ENCODE measurements around the gene IRAK2.
"Not testable (repeated sequence)": the region's sequence is repeated elsewhere in the genome, so short reads cannot be mapped to it uniquely, and the experiment has no call there.

Gene IRAK2

DNA sequence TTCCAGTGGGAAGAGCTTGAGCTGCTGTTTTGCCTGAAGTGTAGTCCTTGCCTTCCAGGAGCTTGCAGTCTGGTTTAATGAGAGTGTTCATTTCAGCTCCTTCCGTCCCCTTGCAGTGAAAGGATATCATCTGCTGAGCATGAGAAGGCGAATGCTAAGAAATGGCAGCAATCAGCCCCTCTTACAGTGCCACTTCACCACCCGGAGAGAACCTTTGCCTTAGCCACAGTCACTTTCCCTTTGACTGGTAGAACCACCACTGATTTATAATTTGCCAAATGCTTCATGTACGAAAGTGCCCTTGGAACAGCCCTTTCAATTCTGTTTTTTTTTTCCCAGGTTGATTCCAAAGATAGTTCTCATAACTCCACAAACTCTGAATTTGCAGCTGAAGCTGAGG, 95.1 kb downstream of the IRAK2 start:
- DNase-seq, result no peak

DNA sequence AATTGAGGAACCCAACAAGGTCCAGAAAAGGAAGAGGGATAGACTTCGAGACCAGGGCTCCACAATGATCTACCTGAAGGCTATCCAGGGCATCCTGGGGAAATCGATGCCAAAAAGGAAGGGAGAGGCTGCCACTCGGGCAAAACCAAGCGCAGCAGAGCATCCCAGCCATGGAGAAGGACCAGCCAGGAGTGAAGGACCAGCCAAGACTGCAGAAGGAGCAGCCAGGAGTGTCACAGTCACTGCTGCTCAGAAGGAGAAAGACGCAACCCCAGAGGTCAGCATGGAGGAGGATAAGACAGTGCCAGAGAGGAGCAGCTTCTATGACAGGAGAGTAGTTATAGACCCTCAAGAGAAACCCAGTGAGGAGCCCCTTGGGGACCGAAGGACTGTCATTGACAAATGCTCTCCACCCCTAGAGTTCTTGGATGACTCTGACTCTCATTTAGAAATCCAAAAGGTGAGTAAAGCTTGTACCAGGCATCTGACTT, 95.5 kb downstream of the IRAK2 start:
- DNase-seq, result no peak

DNA sequence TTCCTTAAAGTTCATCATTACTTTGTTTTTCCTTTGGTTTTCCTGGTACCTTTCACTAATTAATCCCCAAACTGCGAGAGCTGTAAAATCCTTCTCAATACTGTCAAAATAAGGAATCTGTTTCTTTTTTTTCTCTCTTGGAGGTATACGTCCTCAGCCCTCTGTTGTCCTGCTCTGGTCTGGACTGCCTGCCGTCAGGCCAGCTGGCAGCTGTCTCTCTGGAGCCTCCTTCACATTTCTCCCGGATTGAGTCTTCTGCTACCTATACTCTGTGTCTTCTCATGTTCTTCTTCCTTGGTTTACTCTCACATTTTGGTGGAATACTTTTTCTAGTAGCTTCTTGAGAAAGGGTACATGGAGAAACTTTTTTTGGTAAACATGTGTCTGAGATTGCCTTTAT, 97.3 kb downstream of the IRAK2 start:
- no peak for DNase-seq

DNA sequence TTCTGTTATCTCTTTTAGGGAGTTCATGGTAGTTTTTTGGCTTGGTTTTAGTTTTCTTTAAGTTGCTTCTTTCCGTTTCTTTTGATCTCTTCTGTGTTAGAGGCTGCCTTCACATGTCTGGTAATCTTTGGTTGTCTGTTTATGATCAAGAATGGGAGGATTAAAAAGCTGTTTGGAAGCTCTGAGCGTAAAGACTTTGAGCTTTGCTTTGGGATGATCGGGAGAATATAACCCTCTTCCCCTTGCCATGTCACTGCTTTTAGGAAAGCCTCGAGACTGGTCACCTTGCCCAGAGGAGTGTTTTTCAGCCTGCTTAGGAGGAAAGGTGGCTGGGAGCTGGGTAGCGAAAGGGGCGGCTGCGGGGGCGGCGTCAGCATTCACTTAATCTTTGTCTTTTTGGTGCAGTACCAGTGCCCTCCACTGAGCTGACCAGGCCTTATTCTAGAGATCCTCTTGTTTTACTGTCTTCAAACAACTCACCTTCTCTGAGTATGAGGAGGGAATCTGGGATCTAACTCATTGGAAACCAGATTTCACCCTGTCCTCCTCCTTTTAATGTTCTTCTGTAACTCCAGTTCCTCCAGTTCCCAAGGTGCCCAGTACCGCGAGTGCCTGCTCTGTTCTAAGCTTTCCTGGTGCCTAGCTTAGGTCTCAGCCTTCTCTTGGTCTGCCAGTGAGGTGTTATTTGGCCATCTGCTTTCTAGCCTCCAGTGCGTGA, 99.1 kb downstream of the IRAK2 start:
- no peak for DNase-seq

DNA sequence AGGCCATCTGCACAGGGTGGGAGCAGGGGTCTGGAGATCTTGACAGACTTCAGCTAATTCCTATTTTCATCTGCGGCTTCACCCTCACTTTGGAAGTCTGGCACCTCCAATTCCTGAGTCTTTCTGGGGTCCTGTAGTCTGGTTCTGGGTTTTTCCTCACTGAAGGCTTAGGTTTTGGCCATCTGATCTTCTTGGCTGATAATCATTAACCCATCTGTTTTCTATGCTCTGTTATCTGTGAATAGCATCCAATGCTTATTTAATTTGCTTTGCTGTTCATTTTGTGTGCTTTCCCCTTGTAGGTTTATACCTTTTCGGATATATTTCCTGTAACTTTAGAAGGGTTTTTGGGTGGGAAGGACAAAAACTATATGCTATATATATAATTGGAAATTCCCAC, 101.1 kb downstream of the IRAK2 start:
- DNase-seq, result no peak

DNA sequence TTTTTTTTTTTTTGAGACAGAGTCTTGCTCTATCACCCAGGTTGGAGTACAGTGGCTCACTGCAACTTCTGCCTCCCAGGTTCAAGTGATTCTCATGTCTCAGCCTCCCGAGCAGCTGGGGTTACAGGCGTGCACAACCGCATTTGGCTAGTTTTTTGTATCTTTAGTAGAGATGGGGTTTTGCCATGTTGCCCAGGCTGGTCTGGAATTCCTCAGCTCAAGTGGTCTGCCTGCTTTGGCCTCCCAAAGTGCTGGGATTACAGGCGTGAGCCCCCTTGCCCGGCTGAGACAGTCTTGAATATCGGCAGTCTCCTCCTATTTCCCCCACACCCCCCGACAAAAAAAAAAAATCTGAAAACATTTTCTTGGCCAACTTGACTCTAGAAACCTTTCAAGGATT, 102.2 kb downstream of the IRAK2 start:
- not testable (repeated sequence) for DNase-seq

DNA sequence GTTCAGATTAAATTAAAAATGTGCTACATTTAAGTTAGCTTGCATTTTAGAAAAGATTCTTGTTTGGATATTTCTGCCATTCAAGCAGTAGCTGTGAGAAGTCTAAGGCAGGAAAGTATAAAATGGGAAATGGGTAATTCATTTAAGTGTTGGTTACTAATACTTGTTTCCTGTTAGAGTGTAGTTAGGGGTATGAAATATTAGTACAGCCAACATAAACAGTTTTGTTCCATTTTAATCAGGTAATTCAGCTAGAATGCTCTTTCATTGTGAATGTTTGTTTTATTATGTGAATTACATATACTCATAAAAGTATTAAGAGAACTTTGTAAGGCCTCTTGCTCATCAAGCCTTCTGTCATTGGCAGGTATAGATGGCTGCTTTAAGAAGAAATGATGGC, 103.4 kb downstream of the IRAK2 start:
- no peak for DNase-seq

DNA sequence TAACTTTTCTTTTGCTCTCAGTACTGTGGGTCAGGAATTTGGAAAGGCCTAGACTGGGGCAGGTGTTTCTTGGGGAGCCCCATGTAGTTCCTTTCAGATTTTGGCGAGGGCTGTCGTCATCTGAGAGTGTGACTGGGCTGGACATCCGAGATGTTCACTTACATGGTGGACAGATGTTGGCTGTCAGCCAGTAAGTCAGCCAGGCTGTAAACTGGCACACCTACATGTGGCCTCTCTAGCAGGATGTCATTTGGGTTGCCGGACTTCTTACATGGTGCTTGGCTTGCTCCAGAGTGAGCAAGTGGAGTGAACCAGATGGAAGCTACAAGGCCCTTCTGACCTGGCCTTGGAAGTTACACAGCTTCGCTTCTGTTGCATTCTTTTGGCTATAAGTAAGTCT, 104.2 kb downstream of the IRAK2 start:
- DNase-seq, result no peak

DNA sequence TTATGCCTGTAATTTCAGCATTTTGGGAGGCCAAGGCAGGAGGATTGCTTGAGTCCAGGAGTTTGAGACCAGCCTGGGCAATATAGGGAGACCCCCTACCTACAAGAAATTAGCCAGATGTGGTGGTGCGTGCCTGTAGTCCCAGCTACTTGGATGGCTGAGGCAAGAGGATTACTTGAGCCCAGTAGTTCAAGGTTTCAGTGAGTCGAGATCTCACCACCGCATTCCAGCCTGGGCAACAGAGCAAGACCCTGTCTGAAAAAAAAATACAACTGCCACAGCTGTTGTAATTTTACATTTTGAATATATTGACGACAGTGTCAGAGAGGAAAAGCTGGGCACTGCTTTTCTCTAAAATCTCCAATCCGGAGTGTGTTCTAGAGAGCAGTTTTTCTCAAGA, 104.7 kb downstream of the IRAK2 start:
- DNase-seq, result no peak

DNA sequence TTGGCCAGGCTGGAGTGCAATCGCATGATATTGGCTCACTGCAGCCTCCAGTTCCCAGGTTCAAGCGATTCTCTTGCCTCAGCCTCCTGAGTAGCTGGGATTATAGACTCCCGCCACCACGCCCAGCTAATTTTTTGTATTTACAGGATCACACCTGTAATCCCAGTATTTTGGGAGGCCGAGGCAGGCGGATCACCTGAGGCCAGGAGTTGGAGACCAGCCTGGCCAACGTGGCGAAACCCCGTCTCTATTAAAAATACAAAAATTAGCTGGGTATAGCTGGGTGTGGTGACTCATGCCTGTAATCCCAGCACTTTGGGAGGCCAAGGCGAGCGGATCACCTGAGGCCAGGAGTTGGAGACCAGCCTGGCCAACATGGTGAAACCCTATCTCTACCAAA, 107.8 kb downstream of the IRAK2 start:
- DNase-seq, result not testable (repeated sequence)

DNA sequence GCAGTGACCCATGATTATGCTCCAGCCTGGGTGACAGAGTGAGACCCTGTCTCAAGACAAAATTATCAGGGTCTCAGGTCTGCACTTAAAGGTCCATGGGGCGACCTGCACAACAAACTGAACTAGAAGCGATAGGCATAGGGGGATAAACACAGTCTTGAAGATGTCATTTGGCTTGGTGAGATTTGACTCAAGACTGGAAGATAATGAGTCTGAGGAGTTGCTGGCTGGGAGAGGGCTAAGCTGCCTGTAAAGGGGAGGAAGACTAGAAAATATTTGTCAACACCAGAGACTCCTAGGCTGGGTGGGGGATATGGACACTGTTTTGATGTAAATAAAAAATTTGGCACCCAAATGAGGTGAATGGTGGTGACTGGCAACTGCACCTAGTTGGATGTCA, 108.3 kb downstream of the IRAK2 start:
- DNase-seq, result no peak

DNA sequence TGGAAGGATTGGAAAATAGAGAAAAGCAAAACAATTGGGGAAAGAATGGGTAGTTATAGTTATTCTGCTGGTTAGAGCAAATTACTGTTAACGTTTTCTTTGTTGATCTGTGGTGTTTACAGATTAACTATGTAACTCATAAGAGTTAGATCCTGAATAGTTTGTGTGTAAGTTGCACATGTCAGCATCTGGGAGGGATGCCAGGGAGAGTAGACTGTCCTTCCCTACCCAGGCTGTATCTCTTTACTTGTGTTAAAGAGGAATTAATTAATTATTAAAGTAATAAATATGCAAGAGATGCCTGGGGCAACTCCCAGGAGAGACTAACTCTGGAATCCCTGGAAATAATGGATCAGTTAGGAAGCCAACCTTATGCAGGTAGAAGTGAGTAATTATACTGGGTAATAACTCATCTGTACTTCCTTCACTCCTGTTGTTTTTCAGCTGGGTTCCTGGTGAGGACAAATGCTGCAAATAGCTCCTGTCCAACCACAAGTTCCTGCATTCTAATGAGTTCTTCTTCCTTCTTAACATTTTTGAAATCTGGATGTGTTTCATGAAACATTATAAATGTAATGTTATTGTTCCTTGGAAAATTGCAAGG, 109.1 kb downstream of the IRAK2 start:
- no peak for DNase-seq

DNA sequence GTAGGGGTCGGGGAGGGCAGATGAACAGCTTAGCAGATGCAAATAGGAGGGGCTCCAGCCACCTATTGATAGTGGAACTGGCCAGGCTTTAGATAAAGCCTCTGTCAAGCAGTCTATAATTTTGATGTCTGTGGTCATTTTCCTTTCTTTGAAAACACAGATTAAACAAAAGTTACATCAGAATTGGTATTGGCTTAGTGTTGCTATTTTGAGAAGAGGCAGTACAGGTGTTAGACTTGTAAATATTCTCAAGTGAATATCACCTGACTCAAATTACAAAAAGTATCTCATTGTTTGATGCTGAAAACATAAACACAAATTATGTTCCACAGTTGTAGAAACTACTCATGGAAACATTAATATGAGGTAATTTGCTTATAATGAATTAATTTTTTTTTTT, 109.9 kb downstream of the IRAK2 start:
- DNase-seq, result no peak

DNA sequence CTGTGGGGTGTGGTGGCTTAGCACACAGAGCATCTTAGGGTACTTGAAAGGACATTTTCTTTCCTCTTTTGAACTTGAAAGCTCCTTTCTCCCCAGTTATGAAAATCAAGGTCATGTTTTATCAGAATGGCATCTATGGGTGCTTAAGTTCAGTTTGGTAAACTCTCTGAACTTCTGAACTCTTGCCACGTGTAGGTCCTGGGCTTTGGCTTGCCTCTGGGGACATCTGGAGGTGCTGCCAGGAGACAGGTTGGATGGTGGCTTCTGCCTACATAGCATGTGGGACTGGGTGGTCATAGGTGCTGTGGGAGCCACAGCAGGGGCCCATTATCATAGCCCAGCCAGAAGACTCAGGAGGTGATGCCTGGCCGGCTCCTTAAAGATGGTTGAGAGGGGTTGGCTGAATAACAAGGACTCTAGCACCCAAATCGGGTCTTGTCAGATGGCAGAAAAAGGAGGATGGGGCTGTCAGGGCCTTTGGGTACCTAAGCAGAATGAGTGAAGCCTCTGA, 112.5 kb downstream of the IRAK2 start:
- DNase-seq, result no peak

DNA sequence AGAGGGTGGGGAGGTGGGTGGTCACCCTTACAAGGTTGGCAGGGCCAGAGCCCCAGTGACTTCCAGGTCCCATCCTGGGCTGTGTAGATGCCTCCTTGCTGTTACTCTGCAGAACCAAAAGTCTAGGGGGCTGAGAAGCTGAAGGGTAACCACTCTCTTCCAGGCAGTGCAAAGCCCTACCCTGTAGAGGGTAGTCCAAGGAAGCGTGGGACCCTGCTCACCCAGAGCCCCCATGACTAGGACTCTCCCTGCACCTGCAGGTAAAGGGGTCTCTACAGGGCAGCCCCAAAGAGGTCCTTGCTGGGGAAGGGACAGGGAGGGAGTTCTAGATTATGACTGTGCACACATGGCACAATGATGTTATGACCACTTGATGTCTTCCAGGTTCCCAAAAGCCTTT, 113.8 kb downstream of the IRAK2 start:
- no peak for DNase-seq

DNA sequence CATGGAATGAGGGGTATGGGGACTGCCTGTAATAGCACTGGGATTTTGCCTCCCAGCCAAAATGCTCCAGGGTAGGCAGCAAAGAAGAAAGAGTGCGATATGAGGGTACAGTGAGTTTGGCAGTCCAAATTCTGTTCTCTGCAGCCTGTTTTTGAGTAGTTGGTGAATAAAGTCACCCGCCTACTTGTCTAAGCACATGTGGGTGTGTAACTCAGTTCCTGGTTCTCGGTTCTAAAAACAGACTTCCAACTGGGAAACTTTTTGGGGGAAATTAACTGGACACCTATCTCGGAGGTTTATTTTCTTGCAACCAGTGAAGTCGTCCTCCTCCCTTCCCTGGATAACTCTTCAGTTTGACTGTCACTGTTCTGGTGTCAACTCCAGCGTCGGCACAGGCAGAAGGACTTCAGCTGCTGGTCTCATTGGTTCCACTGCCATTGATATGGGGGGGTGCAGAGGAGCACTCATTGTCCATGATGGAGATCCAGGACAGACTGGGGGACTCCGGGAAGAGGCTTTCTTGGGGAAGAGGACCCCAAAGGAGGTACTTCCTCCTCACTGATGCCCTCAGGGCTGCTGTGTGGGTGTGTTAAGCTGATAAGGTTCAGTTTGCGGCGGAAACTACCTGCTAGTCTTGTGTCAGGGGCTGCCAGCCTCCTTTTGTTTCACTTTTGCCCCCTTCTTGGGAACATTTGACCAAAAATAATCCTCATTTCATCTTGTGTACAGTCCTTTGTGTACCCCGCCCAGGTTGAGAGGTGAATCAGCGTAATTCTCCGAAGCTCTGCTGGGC, 114.9 kb downstream of the IRAK2 start:
- no peak for DNase-seq

DNA sequence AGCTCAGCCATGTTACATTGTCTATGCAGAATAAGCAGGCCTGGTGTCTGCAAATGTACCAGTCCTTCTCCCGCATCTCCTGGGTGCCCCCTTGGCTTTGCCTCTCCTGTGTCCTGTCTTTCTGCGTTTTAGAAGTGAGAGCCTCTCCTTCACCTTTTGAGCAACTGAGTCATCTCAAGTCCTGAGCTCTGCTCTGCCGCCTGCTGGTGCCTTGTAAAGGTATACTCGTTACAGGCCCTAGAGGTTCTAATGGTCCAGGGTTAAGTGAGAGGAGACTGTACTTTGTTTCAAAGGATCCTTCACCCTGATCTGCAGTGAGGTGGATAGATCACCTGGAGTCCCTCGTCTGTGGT, 115.4 kb downstream of the IRAK2 start:
- no peak for DNase-seq

DNA sequence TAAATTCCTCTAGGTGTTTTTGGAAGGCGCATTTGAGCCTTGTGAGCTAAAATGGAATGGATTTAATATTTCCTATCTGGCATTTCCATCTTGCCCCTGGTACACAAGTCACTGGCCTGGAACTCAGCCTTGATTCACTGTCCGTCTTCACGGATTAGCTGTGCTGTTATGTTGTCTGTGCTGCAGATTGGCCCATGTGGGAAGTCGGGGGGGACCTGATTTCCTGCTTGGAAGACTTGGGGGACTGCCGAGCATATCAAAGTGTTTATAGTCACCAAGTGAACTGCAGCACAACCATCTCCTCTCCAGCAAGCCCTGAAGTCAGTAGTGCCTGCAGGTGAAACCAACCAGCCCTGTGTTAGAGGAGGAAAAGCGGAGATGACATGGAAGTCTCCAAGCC, 115.9 kb downstream of the IRAK2 start:
- DNase-seq, result no peak

DNA sequence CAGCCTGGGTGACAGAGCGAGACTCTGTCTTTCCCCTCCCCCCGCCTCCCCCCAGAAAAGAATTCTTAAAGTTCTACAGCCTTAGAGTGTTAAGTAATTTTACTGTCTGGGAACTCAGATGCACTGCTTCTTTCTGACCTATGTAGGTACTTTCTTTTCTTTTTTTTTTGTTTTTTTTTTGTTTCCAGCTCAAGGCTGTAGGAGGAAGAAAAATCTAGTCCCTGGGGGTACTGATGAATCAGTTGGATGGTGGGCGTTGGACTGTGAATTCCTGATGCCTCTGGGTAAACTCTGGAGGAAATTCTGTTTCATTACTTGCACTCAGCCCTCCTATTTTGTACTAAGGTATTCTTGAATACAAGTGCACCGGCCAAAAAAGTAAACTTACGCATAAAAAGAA, 117.2 kb downstream of the IRAK2 start:
- DNase-seq, result no peak

DNA sequence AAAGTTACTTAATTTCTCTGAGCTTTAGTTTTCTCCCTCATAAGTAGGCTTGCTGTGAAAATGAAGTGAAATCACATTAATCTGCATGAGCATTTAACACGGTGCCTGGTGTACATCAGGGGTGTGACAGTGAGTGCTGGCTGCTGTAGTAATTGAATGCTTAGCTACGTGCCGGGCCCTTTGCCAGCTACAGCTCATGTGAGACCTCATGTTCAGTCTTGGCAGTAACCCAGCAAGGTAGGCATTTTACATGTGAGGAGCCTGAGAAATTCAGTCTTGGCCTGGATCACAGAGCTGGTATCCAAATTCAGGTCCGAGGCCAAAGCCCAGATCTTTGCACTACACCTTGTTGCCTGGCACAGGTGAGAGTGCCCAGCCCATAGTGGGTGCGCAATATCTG, 118.9 kb downstream of the IRAK2 start:
- no peak for DNase-seq

DNA sequence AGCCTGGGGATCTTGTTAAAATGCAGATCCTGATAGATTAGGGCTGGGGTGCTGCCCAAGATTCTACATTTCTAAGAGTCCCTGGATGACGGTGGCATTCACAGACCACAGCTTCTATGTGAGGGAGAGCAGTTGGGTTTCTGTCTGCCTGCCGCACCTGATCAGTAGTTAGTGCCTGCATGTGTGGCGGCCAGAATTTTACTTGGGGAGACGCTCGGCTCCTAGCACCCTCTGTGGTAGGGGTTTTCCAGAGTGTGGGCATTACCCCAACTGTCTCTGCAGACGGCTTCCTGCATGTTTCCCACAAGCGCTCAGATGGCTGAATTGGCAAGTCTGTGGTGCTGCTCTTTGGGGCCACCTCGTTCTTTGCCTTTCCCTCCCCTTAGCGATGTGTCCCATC, 119.8 kb downstream of the IRAK2 start:
- no peak for DNase-seq

DNA sequence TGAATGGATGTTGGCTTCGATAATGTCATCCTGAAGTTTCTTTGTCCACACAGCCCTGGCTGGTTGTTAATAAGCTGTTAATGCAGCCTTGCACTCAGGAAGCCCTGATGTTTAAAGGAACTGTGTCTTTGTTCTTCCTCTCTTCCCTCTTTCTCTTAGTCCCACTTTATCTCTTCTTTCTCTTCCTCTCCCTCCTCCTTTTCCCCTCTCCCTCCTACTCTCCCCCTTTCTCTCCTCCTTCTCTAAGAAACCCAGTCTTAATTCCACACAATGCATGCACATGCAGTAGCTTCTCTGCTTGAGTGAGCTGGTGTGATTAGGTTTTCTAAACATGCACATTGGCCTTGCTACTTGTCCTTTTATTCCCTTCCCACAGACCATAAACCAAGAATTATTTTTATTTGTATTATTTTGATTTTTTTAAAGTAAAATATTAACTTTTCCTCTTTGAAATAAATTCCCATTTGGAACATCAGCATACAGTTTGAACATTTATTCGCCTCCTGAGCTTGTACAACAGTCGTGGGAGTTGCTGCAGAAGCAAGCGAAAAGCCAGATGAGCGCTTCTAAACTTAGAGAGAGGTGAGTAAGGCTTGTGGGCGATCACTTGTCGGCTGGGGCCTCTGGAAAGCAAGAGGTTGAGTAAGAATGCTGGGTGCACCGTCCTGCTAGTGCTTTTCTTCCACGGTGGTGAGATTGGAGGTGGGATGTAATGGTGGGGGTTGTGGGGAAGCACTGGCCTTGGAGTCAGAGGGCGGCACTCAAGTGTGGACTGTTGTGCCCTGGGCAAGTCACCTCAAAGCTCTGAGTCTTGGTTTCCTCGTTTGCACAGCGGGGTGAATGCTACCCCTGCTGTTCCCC, 120.8 kb downstream of the IRAK2 start:
- no peak for DNase-seq

DNA sequence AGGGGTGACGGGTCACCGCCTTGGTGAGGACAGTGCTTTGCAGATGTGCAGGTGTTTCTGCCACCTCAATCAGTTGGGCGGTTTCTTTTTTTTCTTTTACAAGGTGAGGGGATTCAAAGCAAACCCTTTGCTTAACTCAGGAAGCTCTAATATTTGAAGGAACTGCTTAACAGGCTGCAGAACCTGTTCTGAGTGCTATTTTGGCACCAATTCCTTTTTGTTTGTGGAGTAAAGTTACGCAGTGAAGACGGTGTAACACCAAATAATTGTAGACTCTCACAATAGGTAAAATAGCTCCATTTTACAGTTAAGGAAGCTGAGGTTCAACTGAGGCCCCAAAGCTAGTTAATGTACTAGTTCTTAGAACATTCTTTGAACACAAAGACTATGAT, 121.4 kb downstream of the IRAK2 start:
- DNase-seq, result no peak
